HepG2 (cell line): ENCODE results near the gene DDC. TPM values are rescaled to one million over a fixed set of nuclear protein-coding genes. Genes with fewer than 3 reads are reported as not detected.

Experiments used
- ARNTL ChIP-seq: sonication (generic); formaldehyde crosslinking; IDR thresholded peaks from 2 replicates; pipeline ENCODE4 v1.4.0; 2020; ENCODE audit warnings: mild to moderate bottlenecking, missing genetic modification reagents
- BCLAF1 ChIP-seq: fragments of 450-650 bp; IDR thresholded peaks from 2 replicates; pipeline ENCODE4 v1.6.1; 2017; ENCODE audit warnings: mild to moderate bottlenecking
- CHD4 ChIP-seq: fragments of 200-600 bp; sonication (generic); IDR thresholded peaks from 2 replicates; pipeline ENCODE4 v1.7.0; 2017; ENCODE audit warnings: mild to moderate bottlenecking, low read length, borderline replicate concordance
- FOSL1 ChIP-seq: sonication (generic); formaldehyde crosslinking; IDR thresholded peaks from 2 replicates; pipeline ENCODE4 v1.9.0; 2021; ENCODE audit warnings: missing genetic modification reagents, borderline replicate concordance
- HMG20B ChIP-seq: conservative IDR thresholded peaks from 2 replicates; pipeline ENCODE4 v1.6.1; 2016; ENCODE audit warnings: missing genetic modification reagents, missing compliant biosample characterization
- HNRNPL ChIP-seq: fragments of 200-400 bp; formaldehyde crosslinking; IDR thresholded peaks from 2 replicates; pipeline ENCODE4 v1.6.1; 2017; ENCODE audit warnings: mild to moderate bottlenecking, low read depth, low read length
- JUND ChIP-seq: sonication (generic); formaldehyde crosslinking; IDR thresholded peaks from 2 replicates; pipeline ENCODE4 v1.8.0; 2022; ENCODE audit warnings: mild to moderate bottlenecking, missing genetic modification reagents
- KLF12 ChIP-seq: sonication (generic); formaldehyde crosslinking; IDR thresholded peaks from 2 replicates; pipeline ENCODE4 v1.4.0; 2020; ENCODE audit warnings: missing genetic modification reagents, borderline replicate concordance
- MAFG ChIP-seq: sonication (generic); formaldehyde crosslinking; IDR thresholded peaks from 2 replicates; pipeline ENCODE4 v1.5.1; 2020; ENCODE audit warnings: mild to moderate bottlenecking, missing genetic modification reagents
- PCBP1 ChIP-seq: fragments of 200-400 bp; formaldehyde crosslinking; IDR thresholded peaks from 2 replicates; pipeline ENCODE4 v1.6.1; 2017; ENCODE audit warnings: mild to moderate bottlenecking, low read depth, low read length, borderline replicate concordance
- PRDM15 ChIP-seq: sonication (generic); formaldehyde crosslinking; IDR thresholded peaks from 2 replicates; pipeline ENCODE4 v1.4.0; 2020; ENCODE audit warnings: missing genetic modification reagents
- RFX5 ChIP-seq: IDR thresholded peaks from 2 replicates; pipeline ENCODE4 v1.6.1; 2011; ENCODE audit warnings: low read depth, low read length, improper control_type of control experiment
- SATB2 ChIP-seq: sonication (generic); formaldehyde crosslinking; IDR thresholded peaks from 2 replicates; pipeline ENCODE4 v1.5.0; 2020; ENCODE audit warnings: missing genetic modification reagents
- TRIM24 ChIP-seq: sonication (generic); formaldehyde crosslinking; IDR thresholded peaks from 2 replicates; pipeline ENCODE4 v1.8.0; 2022; ENCODE audit warnings: mild to moderate bottlenecking, missing genetic modification reagents
- YEATS2 ChIP-seq: sonication (generic); formaldehyde crosslinking; IDR thresholded peaks from 2 replicates; pipeline ENCODE4 v1.4.0; 2020; ENCODE audit warnings: missing genetic modification reagents, borderline replicate concordance
- ZMAT5 ChIP-seq: sonication (generic); formaldehyde crosslinking; IDR thresholded peaks from 2 replicates; pipeline ENCODE4 v1.5.0; 2020; ENCODE audit warnings: mild to moderate bottlenecking, low read depth, missing genetic modification reagents, borderline replicate concordance
- ZNF274 ChIP-seq: sonication (generic); formaldehyde crosslinking; IDR thresholded peaks from 2 replicates; pipeline ENCODE4 v1.5.1; 2020; ENCODE audit warnings: mild to moderate bottlenecking, missing genetic modification reagents
- ZNF329 ChIP-seq: sonication (generic); formaldehyde crosslinking; IDR thresholded peaks from 2 replicates; pipeline ENCODE4 v1.9.0; 2021; ENCODE audit warnings: low read depth, mild to moderate bottlenecking, missing genetic modification reagents
- ZNF607 ChIP-seq: sonication (generic); formaldehyde crosslinking; IDR thresholded peaks from 2 replicates; pipeline ENCODE4 v1.5.1; 2020; ENCODE audit warnings: missing genetic modification reagents, mild to moderate bottlenecking, borderline replicate concordance
- ZNF720 ChIP-seq: sonication (generic); formaldehyde crosslinking; IDR thresholded peaks from 2 replicates; pipeline ENCODE4 v1.4.0; 2020; ENCODE audit warnings: missing genetic modification reagents
- ZNF740 ChIP-seq: sonication (generic); formaldehyde crosslinking; IDR thresholded peaks from 2 replicates; pipeline ENCODE4 v1.4.0; 2020; ENCODE audit warnings: missing genetic modification reagents
- ZSCAN21 ChIP-seq: sonication (generic); formaldehyde crosslinking; IDR thresholded peaks from 2 replicates; pipeline ENCODE4 v1.8.0; 2022; ENCODE audit warnings: mild to moderate bottlenecking, missing genetic modification reagents, moderate library complexity, borderline replicate concordance
- polyA plus RNA-seq, 8 experiments: library from polyadenylated mRNA; depleted of rRNA in 3 of 8; stranded (reverse) in 7 of 8; unstranded in 1 of 8; fragments of >200 nt; fragmentation: Illumina TruSeq in 4 of 8; extraction: Trizol in 4 of 8; gene quantifications; 2 replicates each; pipeline versions ENCODE4 v1.2.1 to v1.2.3, GENCODE V29; 2011 to 2016; ENCODE audit warnings: low read depth in 4 of 8, missing spikeins in 1 of 8, mixed read lengths in 1 of 8; ENCODE audit not compliant: insufficient read depth in 1 of 8
- total RNA-seq, 5 experiments: library from RNA; depleted of rRNA; stranded (reverse); fragments of >200 nt; fragmentation: Illumina TruSeq; extraction: Trizol; gene quantifications; 2 replicates each; pipeline ENCODE4 v1.2.3, GENCODE V29; 2016; ENCODE audit warnings: low read depth in 1 of 5

The DDC gene
- total and polyA plus RNA-seq, 2 of the 13 experiments (the other 11 are each of a cell fraction or from before 2014, with no cell fraction given), result 11.7 to 93.3 TPM

- TF ChIP-seq CHD4 (no peak), ZNF720 (no peak), JUND (CRISPR knock-in tag) (peak; percentile 71), SATB2 (CRISPR knock-in tag) (no peak), ZNF329 (CRISPR knock-in tag) (no peak), ARNTL (CRISPR knock-in tag) (no peak), ZSCAN21 (CRISPR knock-in tag) (no peak), ZNF740 (CRISPR knock-in tag) (no peak), YEATS2 (CRISPR knock-in tag) (no peak), ZNF274 (CRISPR knock-in tag) (peak; percentile 71; the same call in 1 of the 2 replicates), HNRNPL (no peak), KLF12 (CRISPR knock-in tag) (no peak), RFX5 (no peak), ZMAT5 (CRISPR knock-in tag) (no peak), HMG20B (no peak), BCLAF1 (no peak), FOSL1 (CRISPR knock-in tag) (peak; percentile 65; the same call in 1 of the 2 replicates), ZNF607 (CRISPR knock-in tag) (no peak), PRDM15 (CRISPR knock-in tag) (no peak), PCBP1 (no peak), TRIM24 (CRISPR knock-in tag) (no peak), MAFG (no peak)
Measured at GRCh38 chr7:50591480-50592438, 26.6 kb upstream of the DDC start (continued).
